Left renal cortex interstitium (tissue), 4 donors: ENCODE data around the gene TBC1D22A. TPM values are rescaled to one million over a fixed set of nuclear protein-coding genes. Genes with fewer than 3 reads are reported as not detected.

Source experiments
- DNase-seq, 4 donors: peaks; one replicate each; pipeline ENCODE4 v3.0.0-alpha.2; 2013; ENCODE audit warnings: low read depth in 4 of 4, low spot score in 2 of 4, missing footprints in 1 of 4
- polyA plus RNA-seq, 4 donors: library from polyadenylated mRNA; unstranded; fragments of 120-200 nt; gene quantifications; one replicate each; pipeline ENCODE4 v1.2.1, GENCODE V29; 2013; ENCODE audit not compliant: insufficient read length in 4 of 4

Gene TBC1D22A
- polyA plus RNA-seq, 4 donors = 17.1 to 19.2 (median 18.4) TPM

GRCh38 chr22:46965555-46966494 is 203.4 kb downstream of the TBC1D22A start:
- DNase-seq = no peak

GRCh38 chr22:46966495-46966845 is 204.0 kb downstream of the TBC1D22A start:
- DNase-seq = no peak

- DNase-seq = no peak
Measured at GRCh38 chr22:46966846-46967245, 204.4 kb downstream of the TBC1D22A start.

- DNase-seq = no peak
Measured at GRCh38 chr22:46967445-46968358, 205.3 kb downstream of the TBC1D22A start.

GRCh38 chr22:46968359-46968740 is 205.9 kb downstream of the TBC1D22A start:
- no peak for DNase-seq

GRCh38 chr22:46968848-46969247 is 206.4 kb downstream of the TBC1D22A start:
- DNase-seq = no peak

GRCh38 chr22:46969491-46969890 is 207.0 kb downstream of the TBC1D22A start:
- DNase-seq = no peak

GRCh38 chr22:46969961-46970360 is 207.5 kb downstream of the TBC1D22A start:
- no peak for DNase-seq

- DNase-seq = no peak
Measured at GRCh38 chr22:46970411-46971098, 208.1 kb downstream of the TBC1D22A start.

- peak in 2 of 4 donors; percentile 44 to 46 for DNase-seq
Measured at GRCh38 chr22:46971099-46971763, 208.8 kb downstream of the TBC1D22A start.

- no peak for DNase-seq
Measured at GRCh38 chr22:46971764-46972125, 209.3 kb downstream of the TBC1D22A start.

GRCh38 chr22:46972256-46972655 is 209.8 kb downstream of the TBC1D22A start:
- no peak for DNase-seq

GRCh38 chr22:46972901-46973831 is 210.7 kb downstream of the TBC1D22A start:
- no peak for DNase-seq

- no peak for DNase-seq
Measured at GRCh38 chr22:46974077-46974476, 211.6 kb downstream of the TBC1D22A start.

GRCh38 chr22:46974631-46975585 is 212.5 kb downstream of the TBC1D22A start:
- no peak for DNase-seq

- DNase-seq = no peak
Measured at GRCh38 chr22:46976143-46976542, 213.7 kb downstream of the TBC1D22A start.

GRCh38 chr22:46976598-46976997 is 214.1 kb downstream of the TBC1D22A start:
- no peak for DNase-seq
